OCI-LY7 (cell line): Measurements from ENCODE around the gene ARHGAP26. TPM values are rescaled to one million over a fixed set of nuclear protein-coding genes. Genes with fewer than 3 reads are reported as not detected.

Experiments
- BruUV-seq: library from RNA; stranded (reverse); fragments of 400-500 nt; replicated peaks from 2 replicates; lab custom pipeline; 2021; lab: Mats Ljungman, UMichigan
- CTCF ChIA-PET: fragments of 300-600 bp; sonication (Branson Sonifier 250); formaldehyde crosslinking; loops from one replicate; lab custom pipeline; 2022; ENCODE audit warnings: antibody characterized with exemption; ENCODE audit not compliant: unreplicated experiment; lab: Charles Lee
- POLR2A ChIA-PET: fragments of 300-600 bp; sonication (Branson Sonifier 250); formaldehyde crosslinking; loops from one replicate; lab custom pipeline; 2022; ENCODE audit warnings: antibody characterized with exemption; lab: Charles Lee
- DNase-seq: peaks from one replicate; pipeline ENCODE4 v3.0.0-alpha.2; 2015; ENCODE audit warnings: low spot score
- H2AFZ ChIP-seq: fragments of 200-600 bp; sonication (generic), shearing (Covaris generic); 2 replicates; pipeline ENCODE4 v1.6.1; 2014; ENCODE audit warnings: mild to moderate bottlenecking, antibody characterized with exemption, low read length, moderate library complexity
- H3K27ac ChIP-seq: fragments of 200-600 bp; sonication (generic); 2 replicates; pipeline ENCODE4 v1.5.1; 2014; ENCODE audit warnings: mixed run types, low read depth, mild to moderate bottlenecking, moderate library complexity, low read length, inconsistent platforms; ENCODE audit not compliant: poor library complexity, severe bottlenecking
- H3K36me3 ChIP-seq: fragments of 200-600 bp; sonication (generic); 2 replicates; pipeline ENCODE4 v1.6.1; 2014; ENCODE audit warnings: mild to moderate bottlenecking, antibody characterized with exemption, low read length, moderate library complexity, mixed read lengths; ENCODE audit not compliant: insufficient read depth
- H3K4me1 ChIP-seq: fragments of 200-600 bp; sonication (generic); 2 replicates; pipeline ENCODE4 v1.5.1; 2014; ENCODE audit warnings: mild to moderate bottlenecking, low read length; ENCODE audit not compliant: insufficient read depth, poor library complexity, severe bottlenecking
- H3K4me2 ChIP-seq: fragments of 200-600 bp; sonication (generic); 2 replicates; pipeline ENCODE4 v1.6.1; 2014; ENCODE audit warnings: mild to moderate bottlenecking, low read length
- H3K4me3 ChIP-seq: fragments of 200-600 bp; sonication (generic); 2 replicates; pipeline ENCODE4 v1.5.1; 2014; ENCODE audit warnings: mild to moderate bottlenecking, low read depth, low read length; ENCODE audit not compliant: poor library complexity, severe bottlenecking
- H3K79me2 ChIP-seq: fragments of 200-600 bp; sonication (generic); 2 replicates; pipeline ENCODE4 v1.6.1; 2016; ENCODE audit warnings: low read depth, mild to moderate bottlenecking, low read length, moderate library complexity, mixed read lengths; ENCODE audit not compliant: insufficient read depth
- H3K9me2 ChIP-seq: fragments of 200-600 bp; sonication (generic); 2 replicates; pipeline ENCODE4 v1.6.1; 2016; ENCODE audit warnings: mild to moderate bottlenecking, low read length, mixed read lengths; ENCODE audit not compliant: insufficient read depth
- H3K9me3 ChIP-seq: fragments of 200-600 bp; sonication (generic); 2 replicates; pipeline ENCODE4 v1.6.1; 2014; ENCODE audit warnings: mild to moderate bottlenecking, mixed run types, low read length, mixed read lengths
- H4K20me1 ChIP-seq: fragments of 200-600 bp; sonication (generic); 2 replicates; pipeline ENCODE4 v1.6.1; 2014; ENCODE audit warnings: mild to moderate bottlenecking, antibody characterized with exemption, low read length, moderate library complexity, mixed read lengths; ENCODE audit not compliant: insufficient read depth
- CTCF ChIP-seq: fragments of 200-600 bp; sonication (generic); conservative IDR thresholded peaks from 2 replicates; pipeline ENCODE4 v1.5.1; 2014; ENCODE audit warnings: mild to moderate bottlenecking, antibody characterized with exemption, low read length, moderate library complexity, mixed read lengths
- EZH2phosphoT487 ChIP-seq: fragments of 200-600 bp; sonication (generic); IDR thresholded peaks from 2 replicates; pipeline ENCODE4 v1.6.1; 2018; ENCODE audit warnings: low read depth, borderline replicate concordance, mild to moderate bottlenecking, mixed run types, antibody characterized with exemption, low read length, moderate library complexity, mixed read lengths
- intact Hi-C: fragments of 100-400 bp; cut with micrococcal nuclease; formaldehyde crosslinking; loops from one replicate; pipeline ENCODE4 v1.10.0; 2022; ENCODE audit not compliant: unreplicated experiment
- total RNA-seq, 2 experiments: library from RNA; depleted of rRNA in 1 of 2; stranded (reverse); fragments of >200 nt in 1 of 2; shearing (Covaris generic) in 1 of 2; gene quantifications; 2 replicates each; pipeline ENCODE4 v1.2.3, GENCODE V29; 2014 to 2022

Gene ARHGAP26
- total RNA-seq, 2 experiments from 2014 or later, result 7.0 to 19.1 TPM

DNA sequence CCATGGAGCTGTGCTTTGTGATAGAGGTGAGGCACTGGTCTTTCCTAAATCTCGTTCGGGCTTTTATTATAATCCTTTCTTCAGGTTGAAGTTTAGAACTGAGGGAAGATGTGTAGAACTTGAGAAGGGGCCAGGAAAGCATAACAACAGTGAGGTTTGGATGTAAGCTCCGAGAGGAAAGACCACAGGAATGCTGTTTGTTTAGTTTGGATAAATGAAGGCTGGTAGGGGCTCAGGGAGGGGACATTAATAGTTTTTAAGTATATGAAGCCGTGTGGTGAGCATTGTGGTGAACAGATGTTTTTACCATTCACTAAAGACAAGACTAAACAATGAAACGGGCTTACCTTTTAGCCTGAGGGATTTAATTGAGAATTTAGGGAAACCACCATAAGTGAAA lies 130.8 kb downstream of the ARHGAP26 start:
- Histone ChIP-seq H3K4me1 (no peaks in the 10 kb centered on the region), H3K79me2 (no peaks in the 10 kb centered on the region), H4K20me1 (no peaks in the 10 kb centered on the region), H3K4me3 (no peak overlapping the region), H2AFZ (no peak overlapping the region), H3K9me2 (no peaks in the 10 kb centered on the region), H3K4me2 (no peak overlapping the region), H3K9me3 (no peaks in the 10 kb centered on the region), H3K27ac (no peak overlapping the region), H3K36me3 (no peaks in the 10 kb centered on the region)
- DNase-seq, result no peak
- intact Hi-C loops, result no loop called here
- CTCF ChIA-PET, result no interaction called here
- no peak for TF ChIP-seq CTCF
- POLR2A ChIA-PET, result interaction anchor here (1.8 kb wide), 1 partner anchor 26 kb away, joined by 3 read pairs; no protein-coding TSS in a partner anchor
- no TSS peak for BruUV-seq

- POLR2A ChIA-PET, result interaction anchor here (1.8 kb wide), 1 partner anchor 27 kb away, joined by 3 read pairs; no protein-coding TSS in a partner anchor
- intact Hi-C loops, result no loop called here
- no peaks in the 10 kb centered on the region for H3K79me2 ChIP-seq
Observed at GRCh38 chr5:142901476-142902185, 131.5 kb downstream of the ARHGAP26 start.

More at GRCh38 chr5:142901476-142902185, 131.5 kb downstream of the ARHGAP26 start:
- CTCF ChIA-PET, result interaction anchor here (0.5 kb wide), 1 partner anchor 1023 kb away, joined by 4 read pairs; no protein-coding TSS in a partner anchor
- H3K9me2 ChIP-seq, result no peaks in the 10 kb centered on the region
- H3K27ac ChIP-seq, result no peak overlapping the region
- no peak overlapping the region for H2AFZ ChIP-seq
- no peak for TF ChIP-seq CTCF
- TF ChIP-seq EZH2phosphoT487, result no peak
- no peak overlapping the region for H3K4me3 ChIP-seq
- no peaks in the 10 kb centered on the region for H4K20me1 ChIP-seq
- H3K9me3 ChIP-seq, result no peaks in the 10 kb centered on the region
- no TSS peak for BruUV-seq
- no peak for DNase-seq
- no peaks in the 10 kb centered on the region for H3K4me1 ChIP-seq
- no peaks in the 10 kb centered on the region for H3K36me3 ChIP-seq
- H3K4me2 ChIP-seq, result no peak overlapping the region
